Vagina (tissue), 2 donors: ENCODE measurements around the gene ASGR2. TPM values are rescaled to one million over a fixed set of nuclear protein-coding genes. Genes with fewer than 3 reads are reported as not detected.

Experiments
- DNase-seq, 2 donors: peaks; one replicate each; pipeline ENCODE4 v3.0.0-alpha.2; 2017; ENCODE audit errors: extremely low spot score in 2 of 2
- H3K27ac ChIP-seq: fragments of 200-600 bp; sonication (generic); one replicate; pipeline ENCODE4 v1.5.1; 2019
- H3K27me3 ChIP-seq: fragments of 200-600 bp; sonication (generic); one replicate; pipeline ENCODE4 v1.5.1; 2019
- H3K36me3 ChIP-seq, 2 donors: fragments of 200-600 bp; sonication (generic); one replicate each; pipeline ENCODE4 v1.5.1; 2017 to 2019
- H3K4me1 ChIP-seq: fragments of 200-600 bp; sonication (generic); one replicate; pipeline ENCODE4 v1.5.1; 2019
- H3K4me3 ChIP-seq, 2 donors: fragments of 200-600 bp; sonication (generic); 1 replicate in 1 of 2; 2 replicates in 1 of 2; pipeline ENCODE4 v1.5.1; 2016 to 2019
- H3K9me3 ChIP-seq: fragments of 200-600 bp; sonication (generic); one replicate; pipeline ENCODE4 v1.5.1; 2019
- CTCF ChIP-seq, 3 experiments: fragments of 450-650 bp in 2 of 3; fragments of 200-600 bp in 1 of 3; sonication (generic) in 1 of 3; IDR thresholded peaks; one replicate each; pipeline ENCODE4 v1.5.1; 2017 to 2019; ENCODE audit warnings: antibody characterized with exemption in 3 of 3, mild to moderate bottlenecking in 2 of 3, moderate library complexity in 2 of 3
- POLR2A ChIP-seq, 2 donors: fragments of 450-650 bp; IDR thresholded peaks; one replicate each; pipeline ENCODE4 v1.6.1; 2017; ENCODE audit warnings: antibody characterized with exemption in 2 of 2, mild to moderate bottlenecking in 2 of 2, moderate library complexity in 2 of 2
- POLR2AphosphoS5 ChIP-seq, 2 donors: sonication (generic); formaldehyde crosslinking; IDR thresholded peaks; one replicate each; pipeline ENCODE4 v1.9.0; 2017; ENCODE audit warnings: antibody characterized with exemption in 2 of 2, mild to moderate bottlenecking in 2 of 2, low read depth in 1 of 2; ENCODE audit not compliant: insufficient read depth in 1 of 2
- intact Hi-C: fragments of 100-400 bp; cut with DNase I; formaldehyde crosslinking; loops from one replicate; pipeline ENCODE4 v1.15.1; 2023
- small RNA-seq: library from RNA; depleted of rRNA; stranded (forward); fragments of <200 nt; gene quantifications from one replicate; pipeline ENCODE3, GENCODE V24; 2016
- total RNA-seq: library from RNA; depleted of rRNA; stranded (reverse); fragments of >200 nt; gene quantifications from one replicate; pipeline ENCODE4 v1.2.3, GENCODE V29; 2016

Gene ASGR2
- total RNA-seq, 1 donor from 2014 or later, result 2.7 TPM

DNA sequence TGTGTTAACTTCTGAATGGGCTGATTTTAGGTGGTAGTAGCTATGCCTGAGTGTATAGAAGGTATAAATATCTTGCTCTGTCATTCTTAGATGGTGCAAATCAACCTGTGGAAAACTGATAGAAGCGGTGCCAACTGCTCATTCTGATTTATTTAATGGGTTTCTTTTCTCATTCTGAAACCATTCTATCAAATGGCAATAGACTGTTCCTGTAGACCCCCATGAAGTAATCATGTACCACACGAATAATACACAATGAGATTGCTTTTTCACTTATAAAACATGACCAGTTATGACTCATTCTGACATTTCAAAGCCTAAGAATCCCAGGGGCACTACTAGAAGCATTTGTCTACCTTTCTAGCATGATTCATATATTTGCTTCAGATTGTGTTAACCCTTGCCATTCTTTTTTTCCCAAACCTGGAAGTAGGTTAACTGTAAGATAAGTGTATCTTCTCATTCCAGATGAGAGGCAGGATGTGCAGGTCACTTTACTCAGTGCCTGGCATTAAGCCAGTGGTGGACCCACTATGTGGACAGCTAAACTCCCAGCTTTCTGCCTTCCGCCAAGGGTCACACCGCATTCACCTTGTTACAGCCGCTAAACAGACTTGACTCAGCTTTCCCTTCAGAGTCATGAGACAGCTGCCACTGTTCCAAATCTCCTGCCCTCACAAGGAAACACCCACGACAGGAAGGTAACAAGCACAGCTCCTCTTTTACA lies 54.3 kb downstream of the ASGR2 start:
- peak in 1 of 2 donors; percentile 46 for TF ChIP-seq POLR2AphosphoS5 (IDR thresholded peaks at IDR 0.05; ENCODE audit: insufficient read depth in 1 of 2, low read depth in 1 of 2)
- TF ChIP-seq POLR2A (IDR thresholded peaks at IDR 0.05), result no peak
- Histone ChIP-seq H3K4me1 (no peaks in the 10 kb centered on the region), H3K27ac (no peak overlapping the region), H3K36me3 (no peaks in the 10 kb centered on the region), H3K9me3 (no peaks in the 10 kb centered on the region), H3K4me3 (no peak overlapping the region), H3K27me3 (no peaks in the 10 kb centered on the region)
- DNase-seq, result no peak
- intact Hi-C loops, result loop anchor here (5.0 kb wide), 1 partner anchor 1898 kb away; no protein-coding TSS in a partner anchor

- TF ChIP-seq POLR2A (IDR thresholded peaks at IDR 0.05) (no peak), POLR2AphosphoS5 (IDR thresholded peaks at IDR 0.05; ENCODE audit: insufficient read depth in 1 of 2, low read depth in 1 of 2) (no peak), CTCF (IDR thresholded peaks at IDR 0.05) (no peak)
- intact Hi-C loops, result no loop called here
- H3K27ac ChIP-seq, result no peak overlapping the region
These were observed 55.7 kb downstream of the ASGR2 start for GRCh38 chr17:7058831-7059447.

GRCh38 chr17:7056386-7056785 lies 58.2 kb downstream of the ASGR2 start:
- Histone ChIP-seq H3K9me3 (no peaks in the 10 kb centered on the region), H3K4me3 (no peak overlapping the region), H3K27ac (no peak overlapping the region), H3K4me1 (no peaks in the 10 kb centered on the region), H3K27me3 (no peaks in the 10 kb centered on the region), H3K36me3 (no peaks in the 10 kb centered on the region)
- intact Hi-C loops, result no loop called here
- no peak for DNase-seq
- no peak for TF ChIP-seq CTCF (IDR thresholded peaks at IDR 0.05)
- TF ChIP-seq POLR2AphosphoS5 (IDR thresholded peaks at IDR 0.05; ENCODE audit: insufficient read depth in 1 of 2, low read depth in 1 of 2), result no peak
- no peak for TF ChIP-seq POLR2A (IDR thresholded peaks at IDR 0.05)

More at GRCh38 chr17:7058831-7059447, 55.7 kb downstream of the ASGR2 start:
- Histone ChIP-seq H3K9me3 (no peaks in the 10 kb centered on the region), H3K36me3 (no peaks in the 10 kb centered on the region), H3K4me1 (no peaks in the 10 kb centered on the region), H3K4me3 (no peak overlapping the region), H3K27me3 (no peaks in the 10 kb centered on the region)
- DNase-seq, result no peak

Small RNA genes lying within 50 kb of the gene (small RNA-seq; reads per million reads assigned to genes)
- gene AC120057.1, result not detected

Other genes with a start within 250 kb of the ASGR2 start
- gene ALOX12, start 118.8 kb downstream of the ASGR2 start, total RNA-seq, result 16.0 TPM
- gene RNASEK, start 102.2 kb downstream of the ASGR2 start, total RNA-seq, result 155 TPM
- 10.1 TPM for gene BCL6B, start 91.8 kb downstream of the ASGR2 start, total RNA-seq
- gene SLC16A13, start 78.8 kb downstream of the ASGR2 start, total RNA-seq, result 2.0 TPM
- not detected for gene SLC16A11, start 70.7 kb downstream of the ASGR2 start, total RNA-seq
- gene CLEC10A, start 34.6 kb downstream of the ASGR2 start, total RNA-seq, result 3.7 TPM
- gene ASGR1, start 64.5 kb upstream of the ASGR2 start, total RNA-seq, result 2.5 TPM
- 23.3 TPM for gene DLG4, start 105.0 kb upstream of the ASGR2 start, total RNA-seq
- gene ACADVL, start 105.1 kb upstream of the ASGR2 start, total RNA-seq, result 957 TPM
- 53.0 TPM for gene DVL2, start 119.7 kb upstream of the ASGR2 start, total RNA-seq
- gene PHF23, start 124.6 kb upstream of the ASGR2 start, total RNA-seq, result 24.8 TPM
- 395 TPM for gene GABARAP, start 127.6 kb upstream of the ASGR2 start, total RNA-seq
- gene CTDNEP1, start 136.9 kb upstream of the ASGR2 start, total RNA-seq, result 64.6 TPM
- 30.9 TPM for gene ELP5, start 137.4 kb upstream of the ASGR2 start, total RNA-seq
- 75.9 TPM for gene CLDN7, start 147.7 kb upstream of the ASGR2 start, total RNA-seq
- gene SLC2A4, start 166.9 kb upstream of the ASGR2 start, total RNA-seq, result 3.2 TPM
- gene YBX2, start 179.8 kb upstream of the ASGR2 start, total RNA-seq, result 0.25 TPM
- 238 TPM for gene EIF5A, start 192.8 kb upstream of the ASGR2 start, total RNA-seq
- 51.1 TPM for gene GPS2, start 200.5 kb upstream of the ASGR2 start, total RNA-seq
- gene NEURL4, start 214.5 kb upstream of the ASGR2 start, total RNA-seq, result 22.6 TPM
- gene ACAP1, start 221.7 kb upstream of the ASGR2 start, total RNA-seq, result 7.6 TPM
- 12.5 TPM for gene KCTD11, start 237.3 kb upstream of the ASGR2 start, total RNA-seq
- gene TMEM95, start 240.3 kb upstream of the ASGR2 start, total RNA-seq, result not detected